ENCODE measurements around the gene CLK3.

The CLK3 gene

DNA sequence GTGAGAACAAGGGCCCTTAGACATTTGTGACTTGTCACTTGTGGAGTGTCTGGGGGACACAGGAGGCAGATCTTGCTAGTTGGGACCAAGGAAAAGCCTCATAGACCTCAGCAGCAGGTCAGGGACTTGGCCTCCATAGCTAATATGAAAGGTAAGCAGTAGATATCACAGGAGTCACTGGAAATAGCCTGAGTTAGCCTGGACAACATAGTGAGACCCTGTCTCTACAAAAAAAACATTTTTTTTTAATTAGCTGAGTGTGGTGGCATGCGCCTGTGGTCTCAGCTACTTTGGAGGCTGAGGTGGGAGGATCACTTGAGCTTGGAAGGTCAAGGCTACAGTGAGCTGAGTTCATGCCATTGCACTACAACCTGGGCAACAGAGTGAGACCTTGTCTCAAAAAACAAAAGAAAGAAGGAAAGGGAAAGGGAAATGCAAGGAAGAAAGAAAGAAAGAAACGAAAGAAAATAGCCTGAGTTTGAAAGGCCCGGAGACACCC lies 37.1 kb upstream of the CLK3 start:
- CTCF ChIA-PET = interaction anchor here (0.6 to 0.9 kb wide), 3 partner anchors 9 to 203 kb away, joined by 3 to 5 read pairs (median 4); no protein-coding TSS in a partner anchor
- Histone ChIP-seq H3K4me3 (ENCODE audit: low read depth, low read length) (no peak overlapping the region), H3K36me3 (ENCODE audit: control insufficient read depth in 2 of 2, insufficient read depth in 1 of 2, low read length in 2 of 2) (peaks cover 26 to 62% of the 10 kb centered on the region in 2 experiments; a peak in 2 of 3 replicates), H3K4me1 (ENCODE audit: control insufficient read depth, insufficient read depth, low read length) (no peaks in the 10 kb centered on the region), H3K9me3 (ENCODE audit: control insufficient read depth, insufficient read depth, low read depth, low read length) (no peaks in the 10 kb centered on the region), H3K27ac (ENCODE audit: extremely low read depth, low read depth, low read length) (no peak overlapping the region)
- TF ChIP-seq TRIM28 (IDR thresholded peaks at IDR 0.05; ENCODE audit: borderline replicate concordance, low read length) (no peak), ZNF394 (tag by site-specific recombination; IDR thresholded peaks at IDR 0.05; ENCODE audit: borderline replicate concordance) (no peak), ZNF121 (tag by site-specific recombination; IDR thresholded peaks at IDR 0.05) (peak; percentile 96), MZF1 (tag by site-specific recombination; IDR thresholded peaks at IDR 0.05; ENCODE audit: borderline replicate concordance) (no peak)
- TF ChIP-seq, protein P1, sequence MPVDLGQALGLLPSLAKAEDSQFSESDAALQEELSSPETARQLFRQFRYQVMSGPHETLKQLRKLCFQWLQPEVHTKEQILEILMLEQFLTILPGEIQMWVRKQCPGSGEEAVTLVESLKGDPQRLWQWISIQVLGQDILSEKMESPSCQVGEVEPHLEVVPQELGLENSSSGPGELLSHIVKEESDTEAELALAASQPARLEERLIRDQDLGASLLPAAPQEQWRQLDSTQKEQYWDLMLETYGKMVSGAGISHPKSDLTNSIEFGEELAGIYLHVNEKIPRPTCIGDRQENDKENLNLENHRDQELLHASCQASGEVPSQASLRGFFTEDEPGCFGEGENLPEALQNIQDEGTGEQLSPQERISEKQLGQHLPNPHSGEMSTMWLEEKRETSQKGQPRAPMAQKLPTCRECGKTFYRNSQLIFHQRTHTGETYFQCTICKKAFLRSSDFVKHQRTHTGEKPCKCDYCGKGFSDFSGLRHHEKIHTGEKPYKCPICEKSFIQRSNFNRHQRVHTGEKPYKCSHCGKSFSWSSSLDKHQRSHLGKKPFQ (tag by site-specific recombination; IDR thresholded peaks at IDR 0.05) = no peak
- POLR2A ChIA-PET = interaction anchor here (1.0 kb wide), 1 partner anchor 32 kb away, joined by 3 read pairs; no protein-coding TSS in a partner anchor

DNA sequence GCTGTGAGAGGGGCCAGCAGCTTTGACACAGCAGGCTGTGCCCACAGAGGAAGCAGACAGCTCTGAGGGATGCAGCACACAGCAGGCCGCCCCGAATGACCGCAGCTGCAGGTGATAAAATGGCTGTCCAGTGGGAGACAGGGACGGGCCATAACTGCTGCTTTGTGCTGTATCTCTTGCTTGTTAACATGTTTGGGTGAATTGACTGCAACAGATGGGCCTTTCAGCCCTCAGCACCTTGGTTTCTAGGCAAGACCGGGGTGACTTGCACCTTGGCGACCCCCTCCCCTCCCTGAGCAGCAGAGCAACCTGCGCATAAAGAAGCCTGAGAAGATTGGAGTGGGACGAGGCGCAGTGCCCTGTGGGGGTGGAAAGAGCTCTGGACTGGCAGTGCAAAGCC lies 36.6 kb upstream of the CLK3 start:
- H3K4me3 ChIP-seq (ENCODE audit: low read depth, low read length) = no peak overlapping the region
- ChIA-PET CTCF (interaction anchor here (0.6 to 0.9 kb wide), 2 partner anchors 8 to 89 kb away, joined by 3 to 4 read pairs; no protein-coding TSS in a partner anchor), POLR2A (no interaction called here)
- no peaks in the 10 kb centered on the region for H3K9me3 ChIP-seq (ENCODE audit: control insufficient read depth, insufficient read depth, low read depth, low read length)
- H3K27ac ChIP-seq (ENCODE audit: extremely low read depth, low read depth, low read length) = no peak overlapping the region
- H3K4me1 ChIP-seq (ENCODE audit: control insufficient read depth, insufficient read depth, low read length) = peaks cover 2% of the 10 kb centered on the region; the same call in 1 of the 2 replicates
- TF ChIP-seq EGR2 (tag by site-specific recombination; IDR thresholded peaks at IDR 0.05; ENCODE audit: low read depth) (no peak), ZIC2 (tag by site-specific recombination; IDR thresholded peaks at IDR 0.05) (0 out of 2 replicates have a peak, but pooled peaks have one; percentile 6)
- peaks cover 26 to 57% of the 10 kb centered on the region in 2 experiments; a peak in 2 of 3 replicates for H3K36me3 ChIP-seq (ENCODE audit: control insufficient read depth in 2 of 2, insufficient read depth in 1 of 2, low read length in 2 of 2)

DNA sequence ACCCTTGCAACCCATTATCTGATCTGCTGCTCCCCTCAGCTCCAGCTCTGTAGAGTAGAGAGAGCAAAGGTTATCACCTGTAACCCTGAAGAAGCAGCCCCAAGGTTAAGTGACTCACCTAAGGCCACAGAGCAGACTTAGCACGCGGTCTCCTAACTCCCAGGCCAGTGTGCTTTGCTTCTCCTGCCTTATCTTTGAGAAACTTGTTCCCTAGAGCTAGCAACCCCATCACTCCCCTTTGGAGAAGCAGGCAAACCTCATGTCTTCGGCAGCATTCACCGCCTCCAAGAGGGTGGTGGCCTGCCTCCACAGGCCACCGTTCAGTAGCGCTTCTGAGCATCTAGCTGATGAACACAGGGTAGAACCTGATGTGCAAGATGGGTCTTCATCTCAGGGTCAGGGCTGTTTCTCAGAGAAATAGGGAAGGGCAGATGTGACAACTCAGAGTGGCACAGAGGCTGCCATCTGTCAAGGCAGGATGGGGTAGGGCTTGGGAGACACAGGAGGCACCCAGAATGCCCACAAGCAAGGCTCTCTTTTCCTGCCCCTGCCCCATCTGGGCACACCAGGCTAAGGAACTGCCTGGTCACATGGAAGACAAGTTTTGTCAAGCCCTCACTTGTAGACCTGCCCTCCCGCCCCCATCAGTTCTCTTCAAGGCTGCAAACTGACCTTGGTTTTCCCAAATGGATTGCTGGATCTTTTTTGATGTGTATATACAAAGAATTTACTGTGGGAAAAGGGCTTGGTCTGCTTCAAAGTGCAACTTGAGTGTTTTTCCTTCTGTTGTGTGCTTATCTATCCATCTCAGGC lies 34.9 kb upstream of the CLK3 start:
- TF ChIP-seq, protein P2, sequence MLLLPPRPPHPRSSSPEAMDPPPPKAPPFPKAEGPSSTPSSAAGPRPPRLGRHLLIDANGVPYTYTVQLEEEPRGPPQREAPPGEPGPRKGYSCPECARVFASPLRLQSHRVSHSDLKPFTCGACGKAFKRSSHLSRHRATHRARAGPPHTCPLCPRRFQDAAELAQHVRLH (tag by site-specific recombination; IDR thresholded peaks at IDR 0.05) = no peak
- TF ChIP-seq, protein P3, sequence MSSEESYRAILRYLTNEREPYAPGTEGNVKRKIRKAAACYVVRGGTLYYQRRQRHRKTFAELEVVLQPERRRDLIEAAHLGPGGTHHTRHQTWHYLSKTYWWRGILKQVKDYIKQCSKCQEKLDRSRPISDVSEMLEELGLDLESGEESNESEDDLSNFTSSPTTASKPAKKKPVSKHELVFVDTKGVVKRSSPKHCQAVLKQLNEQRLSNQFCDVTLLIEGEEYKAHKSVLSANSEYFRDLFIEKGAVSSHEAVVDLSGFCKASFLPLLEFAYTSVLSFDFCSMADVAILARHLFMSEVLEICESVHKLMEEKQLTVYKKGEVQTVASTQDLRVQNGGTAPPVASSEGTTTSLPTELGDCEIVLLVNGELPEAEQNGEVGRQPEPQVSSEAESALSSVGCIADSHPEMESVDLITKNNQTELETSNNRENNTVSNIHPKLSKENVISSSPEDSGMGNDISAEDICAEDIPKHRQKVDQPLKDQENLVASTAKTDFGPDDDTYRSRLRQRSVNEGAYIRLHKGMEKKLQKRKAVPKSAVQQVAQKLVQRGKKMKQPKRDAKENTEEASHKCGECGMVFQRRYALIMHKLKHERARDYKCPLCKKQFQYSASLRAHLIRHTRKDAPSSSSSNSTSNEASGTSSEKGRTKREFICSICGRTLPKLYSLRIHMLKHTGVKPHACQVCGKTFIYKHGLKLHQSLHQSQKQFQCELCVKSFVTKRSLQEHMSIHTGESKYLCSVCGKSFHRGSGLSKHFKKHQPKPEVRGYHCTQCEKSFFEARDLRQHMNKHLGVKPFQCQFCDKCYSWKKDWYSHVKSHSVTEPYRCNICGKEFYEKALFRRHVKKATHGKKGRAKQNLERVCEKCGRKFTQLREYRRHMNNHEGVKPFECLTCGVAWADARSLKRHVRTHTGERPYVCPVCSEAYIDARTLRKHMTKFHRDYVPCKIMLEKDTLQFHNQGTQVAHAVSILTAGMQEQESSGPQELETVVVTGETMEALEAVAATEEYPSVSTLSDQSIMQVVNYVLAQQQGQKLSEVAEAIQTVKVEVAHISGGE (tag by site-specific recombination; conservative IDR thresholded peaks at IDR 0.05; ENCODE audit: low read depth) = no peak
- TF ChIP-seq ZNF664 (tag by site-specific recombination; IDR thresholded peaks at IDR 0.05) = no peak
- TF ChIP-seq ZFP3 (tag by site-specific recombination; IDR thresholded peaks at IDR 0.05; ENCODE audit: low read depth) = no peak
- no peak for TF ChIP-seq OSR2 (tag by site-specific recombination; IDR thresholded peaks at IDR 0.05)
- TF ChIP-seq ZNF311 (tag by site-specific recombination; IDR thresholded peaks at IDR 0.05; ENCODE audit: borderline replicate concordance) = no peak
- no peak for TF ChIP-seq ZNF175 (tag by site-specific recombination; IDR thresholded peaks at IDR 0.05)
- no peak for TF ChIP-seq ZNF521 (tag by site-specific recombination; IDR thresholded peaks at IDR 0.05)
- TF ChIP-seq ZNF776 (tag by site-specific recombination; IDR thresholded peaks at IDR 0.05; ENCODE audit: borderline replicate concordance) = no peak
- TF ChIP-seq, protein P4, sequence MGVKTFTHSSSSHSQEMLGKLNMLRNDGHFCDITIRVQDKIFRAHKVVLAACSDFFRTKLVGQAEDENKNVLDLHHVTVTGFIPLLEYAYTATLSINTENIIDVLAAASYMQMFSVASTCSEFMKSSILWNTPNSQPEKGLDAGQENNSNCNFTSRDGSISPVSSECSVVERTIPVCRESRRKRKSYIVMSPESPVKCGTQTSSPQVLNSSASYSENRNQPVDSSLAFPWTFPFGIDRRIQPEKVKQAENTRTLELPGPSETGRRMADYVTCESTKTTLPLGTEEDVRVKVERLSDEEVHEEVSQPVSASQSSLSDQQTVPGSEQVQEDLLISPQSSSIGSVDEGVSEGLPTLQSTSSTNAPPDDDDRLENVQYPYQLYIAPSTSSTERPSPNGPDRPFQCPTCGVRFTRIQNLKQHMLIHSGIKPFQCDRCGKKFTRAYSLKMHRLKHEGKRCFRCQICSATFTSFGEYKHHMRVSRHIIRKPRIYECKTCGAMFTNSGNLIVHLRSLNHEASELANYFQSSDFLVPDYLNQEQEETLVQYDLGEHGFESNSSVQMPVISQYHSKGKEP (tag by site-specific recombination; IDR thresholded peaks at IDR 0.05) = no peak
- no peak for TF ChIP-seq ZBTB20 (tag by site-specific recombination; IDR thresholded peaks at IDR 0.05)
- Histone ChIP-seq H3K4me3 (ENCODE audit: low read depth, low read length) (no peak overlapping the region), H3K27ac (ENCODE audit: extremely low read depth, low read depth, low read length) (no peak overlapping the region), H3K4me1 (ENCODE audit: control insufficient read depth, insufficient read depth, low read length) (peaks cover 19% of the 10 kb centered on the region), H3K36me3 (ENCODE audit: control insufficient read depth in 2 of 2, insufficient read depth in 1 of 2, low read length in 2 of 2) (peaks cover 20 to 44% of the 10 kb centered on the region in 2 experiments; a peak in 2 of 3 replicates), H3K9me3 (ENCODE audit: control insufficient read depth, insufficient read depth, low read depth, low read length) (no peaks in the 10 kb centered on the region)
- ChIA-PET CTCF (interaction anchor here (0.6 kb wide), 1 partner anchor 35 kb away, joined by 3 read pairs; no protein-coding TSS in a partner anchor), POLR2A (no interaction called here)

All from HEK293 (cell line).